ENCODE results near the gene ZNF439.

DNA sequence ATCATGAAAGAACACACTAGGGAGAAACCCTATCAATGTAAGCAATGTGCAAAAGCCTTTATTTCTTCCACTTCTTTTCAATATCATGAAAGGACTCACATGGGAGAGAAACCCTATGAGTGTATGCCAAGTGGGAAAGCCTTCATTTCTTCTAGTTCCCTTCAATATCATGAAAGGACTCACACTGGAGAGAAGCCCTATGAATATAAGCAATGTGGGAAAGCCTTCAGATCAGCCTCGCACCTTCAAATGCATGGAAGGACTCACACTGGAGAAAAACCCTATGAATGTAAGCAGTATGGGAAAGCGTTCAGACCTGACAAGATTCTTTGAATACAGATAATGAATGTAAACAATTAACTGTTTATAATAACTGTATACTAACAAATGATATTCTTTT is 15.0 kb upstream of the ZNF439 start:
- TF ChIP-seq, protein P1, sequence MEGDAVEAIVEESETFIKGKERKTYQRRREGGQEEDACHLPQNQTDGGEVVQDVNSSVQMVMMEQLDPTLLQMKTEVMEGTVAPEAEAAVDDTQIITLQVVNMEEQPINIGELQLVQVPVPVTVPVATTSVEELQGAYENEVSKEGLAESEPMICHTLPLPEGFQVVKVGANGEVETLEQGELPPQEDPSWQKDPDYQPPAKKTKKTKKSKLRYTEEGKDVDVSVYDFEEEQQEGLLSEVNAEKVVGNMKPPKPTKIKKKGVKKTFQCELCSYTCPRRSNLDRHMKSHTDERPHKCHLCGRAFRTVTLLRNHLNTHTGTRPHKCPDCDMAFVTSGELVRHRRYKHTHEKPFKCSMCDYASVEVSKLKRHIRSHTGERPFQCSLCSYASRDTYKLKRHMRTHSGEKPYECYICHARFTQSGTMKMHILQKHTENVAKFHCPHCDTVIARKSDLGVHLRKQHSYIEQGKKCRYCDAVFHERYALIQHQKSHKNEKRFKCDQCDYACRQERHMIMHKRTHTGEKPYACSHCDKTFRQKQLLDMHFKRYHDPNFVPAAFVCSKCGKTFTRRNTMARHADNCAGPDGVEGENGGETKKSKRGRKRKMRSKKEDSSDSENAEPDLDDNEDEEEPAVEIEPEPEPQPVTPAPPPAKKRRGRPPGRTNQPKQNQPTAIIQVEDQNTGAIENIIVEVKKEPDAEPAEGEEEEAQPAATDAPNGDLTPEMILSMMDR (conservative IDR thresholded peaks at IDR 0.05; ENCODE audit: low read length), result no peak
- no peak for TF ChIP-seq EZH2phosphoT487 (IDR thresholded peaks at IDR 0.05; ENCODE audit: borderline replicate concordance)

All from Loucy (cell line).